NCI-H460 (cell line): Measurements from ENCODE around the gene RERE. TPM values are rescaled to one million over a fixed set of nuclear protein-coding genes. Genes with fewer than 3 reads are reported as not detected.
A peak's percentile ranks its signal among the peaks of the same experiment; 100 is the strongest.

Source experiments
- DNase-seq: peaks from one replicate; pipeline ENCODE4 v3.0.0-alpha.2; 2016; ENCODE audit warnings: low read depth; ENCODE audit errors: extremely low read depth
- polyA plus RNA-seq: library from polyadenylated mRNA; depleted of rRNA; stranded (reverse); fragments of >200 nt; gene quantifications from 2 replicates; pipeline ENCODE4 v1.2.3, GENCODE V29; 2014; cell fraction: nucleus; rRNA removed
- total RNA-seq: library from RNA; depleted of rRNA; stranded (reverse); fragments of >200 nt; shearing (Covaris generic); gene quantifications from 2 replicates; pipeline ENCODE4 v1.2.3, GENCODE V29; 2014; rRNA removed

Gene RERE
- total RNA-seq: 7.7 and 8.6 TPM in 2 replicates
- 3.1 and 5.2 TPM in 2 replicates for polyA plus RNA-seq

GRCh38 chr1:8817412-8818324 lies at the start of gene RERE:
Gene RERE (minus strand): TSS chr1:8817640.
- peak; percentile 77 for DNase-seq

GRCh38 chr1:8866792-8867415 lies 49.5 kb upstream of the RERE start:
- DNase-seq: no peak

- no peak for DNase-seq
Observed at GRCh38 chr1:8866173-8866791, 48.8 kb upstream of the RERE start.

GRCh38 chr1:8864713-8865344 lies 47.4 kb upstream of the RERE start:
- no peak for DNase-seq

GRCh38 chr1:8863794-8864233 lies 46.4 kb upstream of the RERE start:
- no peak for DNase-seq

GRCh38 chr1:8863138-8863537 lies 45.7 kb upstream of the RERE start:
- DNase-seq: no peak

GRCh38 chr1:8862528-8862927 lies 45.1 kb upstream of the RERE start:
- no peak for DNase-seq

GRCh38 chr1:8860738-8861516 lies 43.5 kb upstream of the RERE start:
- no peak for DNase-seq

- DNase-seq: no peak
Observed at GRCh38 chr1:8858888-8859706, 41.7 kb upstream of the RERE start.

GRCh38 chr1:8858112-8858668 lies 40.8 kb upstream of the RERE start:
- DNase-seq: no peak

GRCh38 chr1:8856689-8857412 lies 39.4 kb upstream of the RERE start:
- DNase-seq: no peak

- DNase-seq: no peak
Observed at GRCh38 chr1:8854240-8854639, 36.8 kb upstream of the RERE start.

GRCh38 chr1:8851060-8851459 lies 33.6 kb upstream of the RERE start:
- no peak for DNase-seq

GRCh38 chr1:8848663-8849386 lies 31.4 kb upstream of the RERE start:
- DNase-seq: peak; percentile 67

- DNase-seq: no peak
Observed at GRCh38 chr1:8847990-8848389, 30.6 kb upstream of the RERE start.

GRCh38 chr1:8846263-8846662 lies 28.8 kb upstream of the RERE start:
- no peak for DNase-seq
